Peyer's patch (tissue), 4 donors: ENCODE results near the gene THAP9.

ENCODE experiments used
- POLR2A ChIP-seq, 2 donors: fragments of 450-650 bp; IDR thresholded peaks; one replicate each; pipeline ENCODE4 v1.5.1; 2017; ENCODE audit warnings: antibody characterized with exemption in 2 of 2, mild to moderate bottlenecking in 2 of 2, moderate library complexity in 2 of 2
- TF ChIP-seq, protein P1 (sequence below), 6 experiments: fragments of 450-650 bp in 4 of 6; fragments of 200-600 bp in 2 of 6; sonication (generic) in 1 of 6; IDR thresholded peaks; one replicate each; pipeline ENCODE4 v1.5.1; 2017 to 2019; ENCODE audit warnings: antibody characterized with exemption in 6 of 6, mild to moderate bottlenecking in 3 of 6, moderate library complexity in 1 of 6

DNA sequence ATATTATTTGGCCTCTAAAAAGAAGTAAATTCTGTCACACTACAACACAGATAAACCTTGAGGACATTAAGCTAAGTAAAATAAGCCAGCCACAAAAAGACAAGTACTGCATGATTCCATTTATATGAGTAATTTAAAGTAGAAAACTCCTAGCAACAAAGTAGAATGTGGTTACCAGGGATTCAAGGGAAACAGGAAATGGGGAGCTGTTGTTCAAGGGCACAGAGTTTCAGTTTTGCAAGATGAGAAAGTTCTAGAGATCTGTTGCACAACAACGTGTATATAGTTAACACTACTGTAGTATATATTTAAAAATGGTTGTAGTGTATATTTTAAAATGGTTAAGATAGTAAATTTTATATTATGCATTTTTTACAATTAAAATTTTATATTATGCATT, 34.9 kb upstream of the THAP9 start:
- TF ChIP-seq, protein P1, sequence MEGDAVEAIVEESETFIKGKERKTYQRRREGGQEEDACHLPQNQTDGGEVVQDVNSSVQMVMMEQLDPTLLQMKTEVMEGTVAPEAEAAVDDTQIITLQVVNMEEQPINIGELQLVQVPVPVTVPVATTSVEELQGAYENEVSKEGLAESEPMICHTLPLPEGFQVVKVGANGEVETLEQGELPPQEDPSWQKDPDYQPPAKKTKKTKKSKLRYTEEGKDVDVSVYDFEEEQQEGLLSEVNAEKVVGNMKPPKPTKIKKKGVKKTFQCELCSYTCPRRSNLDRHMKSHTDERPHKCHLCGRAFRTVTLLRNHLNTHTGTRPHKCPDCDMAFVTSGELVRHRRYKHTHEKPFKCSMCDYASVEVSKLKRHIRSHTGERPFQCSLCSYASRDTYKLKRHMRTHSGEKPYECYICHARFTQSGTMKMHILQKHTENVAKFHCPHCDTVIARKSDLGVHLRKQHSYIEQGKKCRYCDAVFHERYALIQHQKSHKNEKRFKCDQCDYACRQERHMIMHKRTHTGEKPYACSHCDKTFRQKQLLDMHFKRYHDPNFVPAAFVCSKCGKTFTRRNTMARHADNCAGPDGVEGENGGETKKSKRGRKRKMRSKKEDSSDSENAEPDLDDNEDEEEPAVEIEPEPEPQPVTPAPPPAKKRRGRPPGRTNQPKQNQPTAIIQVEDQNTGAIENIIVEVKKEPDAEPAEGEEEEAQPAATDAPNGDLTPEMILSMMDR (IDR thresholded peaks at IDR 0.05), result no peak
- TF ChIP-seq POLR2A (IDR thresholded peaks at IDR 0.05), result no peak
